Jurkat, Clone E6-1 (cell line): ENCODE measurements around the gene PCSK6.

Experiments used
- DNase-seq: peaks from one replicate; pipeline ENCODE4 v3.0.0-alpha.2; 2011; ENCODE audit warnings: low read depth, low spot score
- H3K4me3 ChIP-seq: 2 replicates; pipeline ENCODE4 v1.5.1; 2011; ENCODE audit warnings: mild to moderate bottlenecking, low read length, control low read depth, moderate library complexity

Gene PCSK6

DNA sequence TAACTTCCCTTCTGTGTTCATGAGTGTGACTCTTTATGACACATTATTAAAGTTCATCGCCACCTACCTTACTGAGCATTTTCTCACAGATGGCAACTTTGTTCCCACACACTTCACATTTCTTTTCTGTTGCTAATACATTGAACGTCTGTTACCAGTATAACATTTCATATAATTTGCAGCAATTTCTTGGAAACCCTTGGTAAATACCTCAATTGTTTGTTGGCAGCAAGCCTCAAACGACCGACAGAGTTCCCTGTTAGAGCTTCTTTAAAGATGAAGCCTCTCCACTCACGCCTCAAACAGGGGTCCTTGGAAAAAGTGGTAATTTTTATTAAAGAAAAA lies 234.5 kb downstream of the PCSK6 start:
- H3K4me3 ChIP-seq: no peak overlapping the region
- DNase-seq: no peak

DNA sequence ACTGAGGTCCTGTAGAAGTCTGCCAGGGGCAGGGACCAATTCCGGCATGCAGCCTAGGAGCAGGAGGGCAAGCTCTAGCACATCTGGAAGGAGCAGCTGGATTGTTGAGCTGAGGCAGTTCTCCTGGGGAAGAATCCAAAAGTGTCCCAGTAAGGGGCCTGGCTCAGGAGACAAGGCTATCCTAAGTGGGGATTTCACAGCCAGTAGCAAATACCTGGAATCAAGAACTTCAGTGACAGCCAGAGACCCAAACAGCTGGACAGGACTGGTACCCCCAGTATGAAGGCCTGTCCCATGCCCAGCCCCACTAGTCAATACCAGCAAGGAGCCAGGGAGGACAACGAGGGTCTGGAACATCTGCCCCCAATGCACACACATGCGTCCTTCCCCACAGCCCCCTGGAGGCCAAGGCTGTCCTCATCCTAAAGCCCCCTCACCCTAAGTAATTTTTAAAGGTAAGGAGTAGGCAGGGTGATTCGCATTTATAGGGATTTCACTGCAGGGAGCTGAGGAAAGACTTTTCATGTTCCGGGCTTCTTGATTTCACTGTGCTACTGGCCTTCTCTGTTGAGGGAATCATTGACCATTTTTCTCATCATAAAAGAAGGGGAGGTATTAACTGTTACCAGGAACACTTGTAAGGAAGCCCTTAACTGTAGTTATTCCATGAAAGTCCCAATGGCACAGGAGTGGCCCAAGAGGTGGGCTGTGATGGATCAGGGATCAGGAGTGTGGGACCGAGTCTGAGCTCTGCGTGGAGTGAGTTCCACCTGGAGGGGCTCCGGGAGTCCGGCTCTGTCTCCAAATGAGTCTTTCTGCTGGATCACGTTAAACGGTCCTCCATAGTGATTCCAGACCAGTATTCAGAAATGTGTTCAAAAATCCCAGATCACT lies 235.1 kb downstream of the PCSK6 start:
- DNase-seq: no peak
- H3K4me3 ChIP-seq: no peak overlapping the region
